Gastroesophageal sphincter (tissue), 3 donors: ENCODE data around the gene FOXI3.

Source experiments
- EP300 ChIP-seq: sonication (generic); formaldehyde crosslinking; IDR thresholded peaks from one replicate; pipeline ENCODE4 v1.6.1; 2017; ENCODE audit warnings: antibody characterized with exemption, mild to moderate bottlenecking
- POLR2A ChIP-seq, 2 donors: fragments of 450-650 bp; IDR thresholded peaks; one replicate each; pipeline ENCODE4 v1.6.1; 2017; ENCODE audit warnings: antibody characterized with exemption in 2 of 2, mild to moderate bottlenecking in 2 of 2, moderate library complexity in 1 of 2
- POLR2AphosphoS5 ChIP-seq: sonication (generic); formaldehyde crosslinking; IDR thresholded peaks from one replicate; pipeline ENCODE4 v1.6.1; 2017; ENCODE audit warnings: antibody characterized with exemption
- TF ChIP-seq, protein P1 (sequence below), 4 experiments: fragments of 200-600 bp in 2 of 4; fragments of 450-650 bp in 2 of 4; sonication (generic) in 1 of 4; IDR thresholded peaks; one replicate each; pipeline ENCODE4 v1.5.1; 2017 to 2019; ENCODE audit warnings: antibody characterized with exemption in 4 of 4, mild to moderate bottlenecking in 2 of 4, moderate library complexity in 2 of 4

DNA sequence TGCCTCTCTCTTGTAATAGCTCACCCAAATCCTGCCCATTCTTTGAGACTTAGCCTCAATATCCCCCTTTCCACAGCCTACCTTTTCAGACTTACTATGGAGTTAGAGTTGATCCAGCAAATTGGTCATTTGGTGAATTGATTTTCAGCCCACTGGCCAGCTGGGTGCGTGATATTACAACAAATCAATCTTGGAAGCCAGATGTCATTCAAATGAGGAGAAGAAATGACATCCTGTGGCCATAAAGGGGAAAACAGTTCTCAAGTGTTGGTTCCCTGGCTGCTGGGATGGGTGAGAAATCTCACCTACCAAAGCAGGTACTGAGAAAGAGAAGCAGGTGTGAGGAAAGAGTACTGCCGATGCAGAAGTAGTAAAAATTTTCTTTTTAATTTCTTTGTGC, 36.7 kb upstream of the FOXI3 start:
- TF ChIP-seq, protein P1, sequence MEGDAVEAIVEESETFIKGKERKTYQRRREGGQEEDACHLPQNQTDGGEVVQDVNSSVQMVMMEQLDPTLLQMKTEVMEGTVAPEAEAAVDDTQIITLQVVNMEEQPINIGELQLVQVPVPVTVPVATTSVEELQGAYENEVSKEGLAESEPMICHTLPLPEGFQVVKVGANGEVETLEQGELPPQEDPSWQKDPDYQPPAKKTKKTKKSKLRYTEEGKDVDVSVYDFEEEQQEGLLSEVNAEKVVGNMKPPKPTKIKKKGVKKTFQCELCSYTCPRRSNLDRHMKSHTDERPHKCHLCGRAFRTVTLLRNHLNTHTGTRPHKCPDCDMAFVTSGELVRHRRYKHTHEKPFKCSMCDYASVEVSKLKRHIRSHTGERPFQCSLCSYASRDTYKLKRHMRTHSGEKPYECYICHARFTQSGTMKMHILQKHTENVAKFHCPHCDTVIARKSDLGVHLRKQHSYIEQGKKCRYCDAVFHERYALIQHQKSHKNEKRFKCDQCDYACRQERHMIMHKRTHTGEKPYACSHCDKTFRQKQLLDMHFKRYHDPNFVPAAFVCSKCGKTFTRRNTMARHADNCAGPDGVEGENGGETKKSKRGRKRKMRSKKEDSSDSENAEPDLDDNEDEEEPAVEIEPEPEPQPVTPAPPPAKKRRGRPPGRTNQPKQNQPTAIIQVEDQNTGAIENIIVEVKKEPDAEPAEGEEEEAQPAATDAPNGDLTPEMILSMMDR (IDR thresholded peaks at IDR 0.05), result no peak
- TF ChIP-seq POLR2A (IDR thresholded peaks at IDR 0.05) (no peak), POLR2AphosphoS5 (no peak), EP300 (no peak)
